Tibial nerve (tissue), 4 donors: ENCODE data around the gene SH3RF2. TPM values are rescaled to one million over a fixed set of nuclear protein-coding genes. Genes with fewer than 3 reads are reported as not detected.

Source experiments
- total RNA-seq, 4 donors: library from RNA; depleted of rRNA; stranded (reverse); fragments of >200 nt; gene quantifications; one replicate each; pipeline ENCODE4 v1.1.0, GENCODE V29; 2016

The SH3RF2 gene
- total RNA-seq, 4 donors from 2014 or later, result 1.0 to 5.1 (median 2.0) TPM

Other genes starting within 250 kb of the SH3RF2 start
- 10 to 100 TPM; 10.5 to 31.7 (median 16.4) TPM for gene PRELID2, start 101.2 kb upstream of the SH3RF2 start, total RNA-seq
- not detected for gene GRXCR2, start 63.6 kb upstream of the SH3RF2 start, total RNA-seq
- not detected for gene PLAC8L1, start 169.0 kb downstream of the SH3RF2 start, total RNA-seq
- gene LARS1, start 246.1 kb downstream of the SH3RF2 start, total RNA-seq, result 10 to 100 TPM; 53.3 to 78.9 (median 64.3) TPM